ENCODE data around the gene SP1.
"Not testable (repeated sequence)": the region's sequence is repeated elsewhere in the genome, so short reads cannot be mapped to it uniquely, and the experiment has no call there.

GRCh38 chr12:53402351-53402750 is 22.4 kb downstream of the SP1 start:
- not testable (repeated sequence) for TF ChIP-seq CTCF (conservative IDR thresholded peaks at IDR 0.05; ENCODE audit: low read depth, low read length); POLR2A (IDR thresholded peaks at IDR 0.05; ENCODE audit: low read depth, low read length); ELK1 (IDR thresholded peaks at IDR 0.05; ENCODE audit: borderline replicate concordance, low read depth, low read length); RAD21 (IDR thresholded peaks at IDR 0.05; ENCODE audit: low read length)

Data from IMR-90 (cell line).